ENCODE data around the gene TTC21B. TPM values are rescaled to one million over a fixed set of nuclear protein-coding genes. Genes with fewer than 3 reads are reported as not detected.

TTC21B gene
- total and polyA plus RNA-seq, 4 experiments from 2014 or later = 6.3 to 30.4 (median 17.5) TPM

DNA sequence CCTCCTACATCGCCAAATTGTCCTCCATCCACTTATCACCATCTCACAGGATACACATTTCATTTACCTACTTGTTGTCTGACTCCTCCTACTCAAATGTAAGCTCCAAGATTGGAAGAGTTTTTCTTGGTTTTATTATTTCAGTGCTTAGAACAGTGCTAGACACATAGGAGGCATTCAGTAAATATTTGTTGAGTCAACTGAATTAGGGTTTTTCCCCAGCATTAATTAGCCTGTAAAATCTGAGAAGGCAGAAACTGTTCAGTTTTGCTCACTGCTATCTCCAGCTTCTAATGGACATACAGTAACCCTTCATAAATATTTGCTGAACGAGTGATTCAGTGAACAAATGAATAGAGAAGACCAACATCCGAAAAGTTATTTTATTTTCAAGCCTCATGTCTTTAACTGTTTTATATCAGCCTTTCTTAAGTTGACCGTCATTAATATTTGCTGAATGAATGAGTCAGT is 800 bp downstream of the TTC21B start:
- CTCF ChIA-PET (ENCODE audit: partially characterized antibody) = interaction anchor here (1.2 to 2.3 kb wide), 5 partner anchors 8 to 175 kb away, joined by 4 to 11 read pairs (median 6); partner anchors contain the start of gene SCN1A
- no peaks in the 10 kb centered on the region for H3K27me3 Mint-ChIP-seq
- POLR2A ChIA-PET (ENCODE audit: partially characterized antibody) = interaction anchor here (1.4 to 2.0 kb wide), 5 partner anchors 8 to 159 kb away, joined by 3 to 14 read pairs (median 4); partner anchors contain the start of gene GALNT3
- H3K27ac Mint-ChIP-seq = no peak overlapping the region
- peak in 3 of 5 donors; percentile 1 to 12 (median 8) for DNase-seq
- no peaks in the 10 kb centered on the region for H3K9me3 ChIP-seq (ENCODE audit: control insufficient read depth in 1 of 2, low read length in 2 of 2)
- H3K4me3 ChIP-seq (ENCODE audit: low read length in 2 of 2) = peak overlapping the region; percentile 70 to 80
- intact Hi-C loops (cut with micrococcal nuclease) = loop anchor here (5.0 to 10.0 kb wide), 3 partner anchors 80 to 658 kb away; partner anchors contain the start of gene GALNT3
- H3K9me3 Mint-ChIP-seq = no peaks in the 10 kb centered on the region
- peaks cover 6 to 12% of the 10 kb centered on the region in 2 donors for H3K36me3 Mint-ChIP-seq
- peaks cover 41% of the 10 kb centered on the region for H3K4me1 ChIP-seq (ENCODE audit: insufficient read depth, low read length)
- peaks cover 8 to 23% (median 14%) of the 10 kb centered on the region in 4 donors for H3K4me1 Mint-ChIP-seq
- no peaks in the 10 kb centered on the region for H3K27me3 ChIP-seq (ENCODE audit: insufficient read depth, low read length)
- peak overlapping the region; percentile 79 for H3K27ac ChIP-seq (ENCODE audit: low read depth, low read length)
- no peaks in the 10 kb centered on the region for H3K36me3 ChIP-seq (ENCODE audit: insufficient read depth, low read length)
- H3K4me3 Mint-ChIP-seq = no peak overlapping the region

GRCh38 chr2:165952085-165952484 is 1.5 kb downstream of the TTC21B start:
- no peaks in the 10 kb centered on the region for H3K27me3 Mint-ChIP-seq
- H3K4me3 Mint-ChIP-seq = no peak overlapping the region
- POLR2A ChIA-PET (ENCODE audit: partially characterized antibody) = no interaction called here
- H3K36me3 ChIP-seq (ENCODE audit: insufficient read depth, low read length) = no peaks in the 10 kb centered on the region
- peaks cover 8 to 23% (median 14%) of the 10 kb centered on the region in 4 donors for H3K4me1 Mint-ChIP-seq
- no peak overlapping the region for H3K4me3 ChIP-seq (ENCODE audit: low read length in 2 of 2)
- H3K27me3 ChIP-seq (ENCODE audit: insufficient read depth, low read length) = no peaks in the 10 kb centered on the region
- CTCF ChIA-PET (ENCODE audit: partially characterized antibody) = interaction anchor here (2.3 kb wide), 1 partner anchor 11 kb away, joined by 6 read pairs; no protein-coding TSS in a partner anchor
- no peak overlapping the region for H3K27ac ChIP-seq (ENCODE audit: low read depth, low read length)
- no peak overlapping the region for H3K27ac Mint-ChIP-seq
- H3K9me3 Mint-ChIP-seq = no peaks in the 10 kb centered on the region
- no peaks in the 10 kb centered on the region for H3K9me3 ChIP-seq (ENCODE audit: control insufficient read depth in 1 of 2, low read length in 2 of 2)
- DNase-seq = no peak
- H3K4me1 ChIP-seq (ENCODE audit: insufficient read depth, low read length) = peaks cover 41% of the 10 kb centered on the region
- intact Hi-C loops (cut with micrococcal nuclease) = loop anchor here (5.0 to 10.0 kb wide), 3 partner anchors 80 to 657 kb away; partner anchors contain the start of gene GALNT3
- H3K36me3 Mint-ChIP-seq = peaks cover 11 to 16% of the 10 kb centered on the region in 2 donors

DNA sequence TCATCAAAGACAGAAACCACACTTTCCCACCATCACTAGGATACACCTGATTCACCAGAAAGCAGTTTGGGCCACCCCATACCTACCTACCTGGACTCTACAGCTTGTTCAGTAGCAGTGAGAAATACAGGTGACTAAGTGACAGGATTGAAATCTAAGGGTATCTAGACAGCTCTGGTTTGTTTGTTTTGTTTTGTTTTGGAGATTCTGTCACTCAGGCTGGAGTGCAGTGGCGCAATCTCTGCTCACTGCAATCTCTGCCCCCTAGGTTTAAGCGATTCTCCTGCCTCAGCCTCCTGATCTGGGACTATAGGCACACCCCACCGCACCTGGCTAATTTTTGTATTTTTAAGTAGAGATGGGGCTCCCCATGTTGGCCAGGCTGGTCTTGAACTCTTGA is 3.1 kb downstream of the TTC21B start:
- Histone ChIP-seq H3K9me3 (ENCODE audit: control insufficient read depth in 1 of 2, low read length in 2 of 2) (no peaks in the 10 kb centered on the region), H3K27ac (ENCODE audit: low read depth, low read length) (no peak overlapping the region), H3K36me3 (ENCODE audit: insufficient read depth, low read length) (no peaks in the 10 kb centered on the region), H3K4me1 (ENCODE audit: insufficient read depth, low read length) (peaks cover 41% of the 10 kb centered on the region), H3K27me3 (ENCODE audit: insufficient read depth, low read length) (no peaks in the 10 kb centered on the region), H3K4me3 (ENCODE audit: low read length in 2 of 2) (no peak overlapping the region)
- H3K27me3 Mint-ChIP-seq = no peaks in the 10 kb centered on the region
- peaks cover 11 to 16% of the 10 kb centered on the region in 2 donors for H3K36me3 Mint-ChIP-seq
- ChIA-PET POLR2A (ENCODE audit: partially characterized antibody) (no interaction called here), CTCF (ENCODE audit: partially characterized antibody) (interaction anchor here (0.6 kb wide), 1 partner anchor 43 kb away, joined by 3 read pairs; no protein-coding TSS in a partner anchor)
- H3K9me3 Mint-ChIP-seq = no peaks in the 10 kb centered on the region
- DNase-seq = no peak
- H3K27ac Mint-ChIP-seq = peak overlapping the region in 1 of 7 donors; percentile 36
- intact Hi-C loops (cut with micrococcal nuclease) = loop anchor here (5.0 to 10.0 kb wide), 3 partner anchors 78 to 656 kb away; partner anchors contain the start of gene GALNT3
- H3K4me3 Mint-ChIP-seq = no peak overlapping the region
- peaks cover 8 to 14% (median 10%) of the 10 kb centered on the region in 4 donors for H3K4me1 Mint-ChIP-seq

- H3K27ac ChIP-seq (ENCODE audit: low read depth, low read length) = no peak overlapping the region
- no peaks in the 10 kb centered on the region for H3K4me1 ChIP-seq (ENCODE audit: insufficient read depth, low read length)
- H3K27me3 ChIP-seq (ENCODE audit: insufficient read depth, low read length) = no peaks in the 10 kb centered on the region
- ChIA-PET CTCF (ENCODE audit: partially characterized antibody) (interaction anchor here (1.5 to 2.3 kb wide), 2 partner anchors 11 to 13 kb away, joined by 4 to 11 read pairs; partner anchors contain the start of gene TTC21B), POLR2A (ENCODE audit: partially characterized antibody) (no interaction called here)
- H3K9me3 ChIP-seq (ENCODE audit: control insufficient read depth in 1 of 2, low read length in 2 of 2) = no peaks in the 10 kb centered on the region
- H3K36me3 Mint-ChIP-seq = peaks cover 59% of the 10 kb centered on the region in 2 donors
- no peaks in the 10 kb centered on the region for H3K27me3 Mint-ChIP-seq
- no peak overlapping the region for H3K4me3 ChIP-seq (ENCODE audit: low read length in 2 of 2)
- H3K9me3 Mint-ChIP-seq = no peaks in the 10 kb centered on the region
- intact Hi-C loops (cut with micrococcal nuclease) = no loop called here
- H3K36me3 ChIP-seq (ENCODE audit: insufficient read depth, low read length) = peaks cover 21% of the 10 kb centered on the region
- no peak overlapping the region for H3K4me3 Mint-ChIP-seq
- H3K4me1 Mint-ChIP-seq = peaks cover 3 to 20% (median 12%) of the 10 kb centered on the region in 4 donors
- H3K27ac Mint-ChIP-seq = no peak overlapping the region
- no peak for DNase-seq
Observed at GRCh38 chr2:165941827-165942226, 11.7 kb downstream of the TTC21B start.

- H3K27me3 Mint-ChIP-seq = no peaks in the 10 kb centered on the region
- ChIA-PET POLR2A (ENCODE audit: partially characterized antibody) (no interaction called here), CTCF (ENCODE audit: partially characterized antibody) (interaction anchor here (1.9 kb wide), 1 partner anchor 17 kb away, joined by 5 read pairs; no protein-coding TSS in a partner anchor)
- DNase-seq = no peak
- H3K4me1 Mint-ChIP-seq = peaks cover 3 to 18% (median 13%) of the 10 kb centered on the region in 4 donors
- Histone ChIP-seq H3K9me3 (ENCODE audit: control insufficient read depth in 1 of 2, low read length in 2 of 2) (no peaks in the 10 kb centered on the region), H3K36me3 (ENCODE audit: insufficient read depth, low read length) (peaks cover 11% of the 10 kb centered on the region), H3K4me3 (ENCODE audit: low read length in 2 of 2) (no peak overlapping the region), H3K27me3 (ENCODE audit: insufficient read depth, low read length) (no peaks in the 10 kb centered on the region), H3K27ac (ENCODE audit: low read depth, low read length) (no peak overlapping the region), H3K4me1 (ENCODE audit: insufficient read depth, low read length) (no peaks in the 10 kb centered on the region)
- H3K27ac Mint-ChIP-seq = peak overlapping the region in 2 of 7 donors; percentile 5 to 60
- intact Hi-C loops (cut with micrococcal nuclease) = no loop called here
- H3K9me3 Mint-ChIP-seq = no peaks in the 10 kb centered on the region
- peaks cover 61 to 67% of the 10 kb centered on the region in 2 donors for H3K36me3 Mint-ChIP-seq
- no peak overlapping the region for H3K4me3 Mint-ChIP-seq
Observed at GRCh38 chr2:165938237-165938636, 15.3 kb downstream of the TTC21B start.

- ChIA-PET CTCF (ENCODE audit: partially characterized antibody) (no interaction called here), POLR2A (ENCODE audit: partially characterized antibody) (no interaction called here)
- Histone ChIP-seq H3K9me3 (ENCODE audit: control insufficient read depth in 1 of 2, low read length in 2 of 2) (no peaks in the 10 kb centered on the region), H3K4me3 (ENCODE audit: low read length in 2 of 2) (no peak overlapping the region), H3K27me3 (ENCODE audit: insufficient read depth, low read length) (no peaks in the 10 kb centered on the region), H3K36me3 (ENCODE audit: insufficient read depth, low read length) (peaks cover 12% of the 10 kb centered on the region), H3K27ac (ENCODE audit: low read depth, low read length) (no peak overlapping the region), H3K4me1 (ENCODE audit: insufficient read depth, low read length) (no peaks in the 10 kb centered on the region)
- Mint-ChIP-seq H3K4me1 (peaks cover 0 to 10% (median 6%) of the 10 kb centered on the region in 4 donors), H3K36me3 (peaks cover 41 to 54% of the 10 kb centered on the region in 2 donors), H3K4me3 (no peak overlapping the region), H3K9me3 (no peaks in the 10 kb centered on the region), H3K27me3 (no peaks in the 10 kb centered on the region), H3K27ac (no peak overlapping the region)
- no peak for DNase-seq
- intact Hi-C loops (cut with micrococcal nuclease) = no loop called here
Observed at GRCh38 chr2:165933211-165933910, 20.2 kb downstream of the TTC21B start.

- ChIA-PET CTCF (ENCODE audit: partially characterized antibody) (no interaction called here), POLR2A (ENCODE audit: partially characterized antibody) (no interaction called here)
- no peaks in the 10 kb centered on the region for H3K27me3 Mint-ChIP-seq
- DNase-seq = no peak
- no peaks in the 10 kb centered on the region for H3K9me3 ChIP-seq (ENCODE audit: control insufficient read depth in 1 of 2, low read length in 2 of 2)
- no peak overlapping the region for H3K4me3 ChIP-seq (ENCODE audit: low read length in 2 of 2)
- peaks cover 15% of the 10 kb centered on the region for H3K36me3 ChIP-seq (ENCODE audit: insufficient read depth, low read length)
- no peak overlapping the region for H3K27ac Mint-ChIP-seq
- intact Hi-C loops (cut with micrococcal nuclease) = no loop called here
- peaks cover 47 to 58% of the 10 kb centered on the region in 2 donors for H3K36me3 Mint-ChIP-seq
- H3K27me3 ChIP-seq (ENCODE audit: insufficient read depth, low read length) = no peaks in the 10 kb centered on the region
- H3K4me1 ChIP-seq (ENCODE audit: insufficient read depth, low read length) = no peaks in the 10 kb centered on the region
- no peaks in the 10 kb centered on the region for H3K9me3 Mint-ChIP-seq
- no peak overlapping the region for H3K4me3 Mint-ChIP-seq
- no peak overlapping the region for H3K27ac ChIP-seq (ENCODE audit: low read depth, low read length)
- peaks cover 0 to 1% (median 0%) of the 10 kb centered on the region in 4 donors for H3K4me1 Mint-ChIP-seq
Observed at GRCh38 chr2:165927774-165928173, 25.8 kb downstream of the TTC21B start.

Measured in CD4-positive, alpha-beta memory T cell (primary cell).